Mesodermal cell (in vitro differentiated cells): ENCODE results near the gene CHD6.

ENCODE experiments used
- H3K27ac ChIP-seq: 2 replicates; pipeline ENCODE4 v1.7.0; 2013; ENCODE audit warnings: mild to moderate bottlenecking, low read depth, low read length, moderate library complexity; ENCODE audit not compliant: severe bottlenecking
- H3K36me3 ChIP-seq: 2 replicates; pipeline ENCODE4 v1.7.1; 2013; ENCODE audit warnings: mild to moderate bottlenecking, low read length, moderate library complexity; ENCODE audit not compliant: control insufficient read depth, insufficient read depth
- H3K4me1 ChIP-seq: one replicate; pipeline ENCODE4 v1.7.1; 2013; ENCODE audit warnings: mild to moderate bottlenecking, low read length; ENCODE audit not compliant: insufficient read depth, control insufficient read depth, poor library complexity, severe bottlenecking
- H3K4me3 ChIP-seq: 2 replicates; pipeline ENCODE4 v1.7.0; 2013; ENCODE audit warnings: low read length, control low read depth, mild to moderate bottlenecking; ENCODE audit not compliant: insufficient read depth, poor library complexity, severe bottlenecking; ENCODE audit errors: extremely low read depth
- H3K9me3 ChIP-seq: 2 replicates; pipeline ENCODE4 v1.7.1; 2013; ENCODE audit warnings: mild to moderate bottlenecking, low read length, moderate library complexity; ENCODE audit not compliant: control insufficient read depth
- WGBS, 2 experiments: methylation state at CpG; one replicate each; pipeline ENCODE4 v1.1.5; 2013; ENCODE audit warnings: missing lambda C conversion rate in 2 of 2; ENCODE audit not compliant: insufficient coverage in 2 of 2; 5-methylcytosine and 5-hydroxymethylcytosine counted together

CHD6 gene

DNA sequence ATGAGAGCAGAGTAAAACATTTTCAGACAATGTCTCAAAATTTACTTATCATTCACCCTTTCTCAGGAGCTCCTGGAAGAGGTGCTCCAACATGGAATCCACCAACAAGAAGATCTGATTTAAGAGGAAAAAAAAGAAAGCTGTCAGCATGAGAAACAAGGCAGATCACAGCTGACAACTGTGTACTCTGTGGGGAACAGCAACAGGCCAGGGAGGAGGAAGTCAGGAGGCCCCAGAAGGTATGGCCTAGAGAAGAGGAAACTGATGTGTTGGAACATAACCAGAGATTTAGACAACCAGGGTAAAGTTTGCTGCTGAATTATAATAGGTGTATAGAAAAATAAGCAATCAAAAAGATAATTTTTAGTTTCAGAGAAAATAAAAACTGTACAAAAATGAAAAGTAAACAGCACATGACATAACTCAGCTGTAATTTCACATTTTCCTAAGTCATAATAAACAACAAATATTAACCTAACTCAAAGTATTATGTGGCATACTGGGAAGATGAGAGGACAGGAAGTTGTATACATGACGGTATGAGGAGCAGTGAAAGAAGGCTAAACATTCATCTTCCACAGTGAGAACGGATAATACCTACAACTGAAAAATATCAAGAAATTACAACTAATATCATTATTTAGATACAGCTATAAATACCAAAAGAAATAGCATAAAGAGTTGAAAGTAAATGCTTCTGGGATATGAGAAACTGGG lies 138.0 kb downstream of the CHD6 start:
- H3K9me3 ChIP-seq, result no peaks in the 10 kb centered on the region
- H3K4me3 ChIP-seq, result no peak overlapping the region
- H3K36me3 ChIP-seq, result peaks cover 36% of the 10 kb centered on the region
- WGBS, 2 experiments, result no CpG with 5 or more reads among the region's 2 CpGs
- no peaks in the 10 kb centered on the region for H3K4me1 ChIP-seq
- no peak overlapping the region for H3K27ac ChIP-seq

DNA sequence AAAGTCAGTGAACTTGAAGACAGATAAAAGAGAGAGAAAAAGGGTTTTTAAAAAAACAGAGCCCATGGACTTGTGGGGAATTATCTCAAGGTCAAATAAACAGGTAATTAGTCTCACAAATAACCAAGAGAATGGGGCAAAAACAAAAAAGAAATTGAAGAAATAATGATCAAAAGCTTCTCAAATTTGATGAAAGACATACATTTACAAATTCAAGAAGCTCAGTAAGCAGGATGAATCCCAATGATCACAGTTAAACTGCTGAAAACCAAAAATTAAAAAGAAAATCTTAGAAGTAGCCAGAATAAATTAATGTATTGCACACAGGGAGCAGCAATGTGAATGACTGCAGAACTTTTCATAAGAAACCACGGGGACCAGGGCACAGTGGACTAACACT lies 139.1 kb downstream of the CHD6 start:
- H3K9me3 ChIP-seq, result no peaks in the 10 kb centered on the region
- peaks cover 27% of the 10 kb centered on the region for H3K36me3 ChIP-seq
- no peaks in the 10 kb centered on the region for H3K4me1 ChIP-seq
- no peak overlapping the region for H3K4me3 ChIP-seq
- WGBS, 2 experiments, result no CpG with 5 or more reads among the region's 1 CpG
- H3K27ac ChIP-seq, result no peak overlapping the region

DNA sequence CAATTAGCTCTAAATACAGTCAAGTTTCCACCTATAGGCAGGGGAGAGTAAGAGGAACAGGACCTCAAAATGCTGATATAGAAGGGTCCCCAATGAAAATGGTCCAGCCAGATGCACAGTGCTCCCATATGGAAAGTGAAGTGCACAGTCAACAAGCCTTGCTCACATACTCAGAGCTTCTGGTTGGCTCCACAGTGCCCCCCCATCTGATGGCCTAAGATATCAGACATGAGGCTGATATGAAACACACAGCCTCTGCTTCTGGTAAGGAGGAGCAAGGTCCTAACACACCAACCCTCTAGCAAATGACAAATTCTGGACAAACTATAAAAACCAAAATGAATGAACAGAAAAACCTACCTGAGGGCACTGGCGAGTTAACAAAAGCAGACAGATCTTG lies 140.2 kb downstream of the CHD6 start:
- no peaks in the 10 kb centered on the region for H3K4me1 ChIP-seq
- H3K9me3 ChIP-seq, result no peaks in the 10 kb centered on the region
- peaks cover 22% of the 10 kb centered on the region for H3K36me3 ChIP-seq
- WGBS, 2 experiments, result 100% methylated on average over 1 of the region's 1 CpG; no CpG with 5 or more reads in 1 of the 2 experiments
- H3K4me3 ChIP-seq, result no peak overlapping the region
- no peak overlapping the region for H3K27ac ChIP-seq

DNA sequence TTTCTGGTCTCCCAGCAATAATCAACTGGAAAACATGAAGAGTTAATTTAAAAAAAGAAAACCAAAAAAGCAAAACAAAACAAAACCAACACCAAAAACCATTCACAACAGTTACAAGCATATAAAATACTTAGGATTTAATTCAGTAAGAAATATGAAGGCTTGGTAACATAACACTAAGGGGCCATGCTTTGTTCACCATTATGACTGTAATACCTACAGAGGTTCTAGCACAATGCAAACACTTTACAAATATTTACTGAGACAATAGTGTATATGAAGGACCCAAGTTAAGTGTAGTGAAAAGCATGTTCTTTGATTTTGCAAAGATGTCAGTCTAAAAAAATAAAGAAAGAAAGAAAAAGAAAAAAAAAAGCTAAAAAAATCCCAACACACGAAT lies 141.7 kb downstream of the CHD6 start:
- Histone ChIP-seq H3K9me3 (no peaks in the 10 kb centered on the region), H3K36me3 (peaks cover 37% of the 10 kb centered on the region), H3K4me3 (no peak overlapping the region), H3K27ac (no peak overlapping the region), H3K4me1 (no peaks in the 10 kb centered on the region)
- WGBS, 2 experiments, result no CpG with 5 or more reads among the region's 1 CpG

DNA sequence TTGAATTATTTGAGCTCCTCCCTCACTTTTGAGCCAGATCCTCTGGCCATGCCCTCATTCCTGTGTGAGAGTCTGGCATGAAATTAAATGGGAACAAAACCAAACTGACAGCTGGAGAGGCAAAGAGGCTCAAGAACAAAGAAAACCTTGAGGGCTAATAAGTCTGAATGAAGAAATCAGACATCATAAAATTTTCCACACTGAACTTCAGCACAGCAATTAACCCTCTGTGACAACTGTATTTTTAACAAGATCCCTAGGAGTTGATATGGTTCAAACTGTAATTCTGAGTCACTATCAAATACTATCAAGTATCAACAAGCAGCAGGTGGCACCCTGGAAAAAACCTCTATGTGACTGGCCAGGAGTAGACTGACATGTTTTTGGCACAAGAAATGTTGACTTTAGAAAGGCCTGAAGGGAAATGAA lies 142.2 kb downstream of the CHD6 start:
- Histone ChIP-seq H3K9me3 (no peaks in the 10 kb centered on the region), H3K27ac (peak overlapping the region; percentile 18), H3K36me3 (peaks cover 41% of the 10 kb centered on the region), H3K4me1 (no peaks in the 10 kb centered on the region), H3K4me3 (no peak overlapping the region)

DNA sequence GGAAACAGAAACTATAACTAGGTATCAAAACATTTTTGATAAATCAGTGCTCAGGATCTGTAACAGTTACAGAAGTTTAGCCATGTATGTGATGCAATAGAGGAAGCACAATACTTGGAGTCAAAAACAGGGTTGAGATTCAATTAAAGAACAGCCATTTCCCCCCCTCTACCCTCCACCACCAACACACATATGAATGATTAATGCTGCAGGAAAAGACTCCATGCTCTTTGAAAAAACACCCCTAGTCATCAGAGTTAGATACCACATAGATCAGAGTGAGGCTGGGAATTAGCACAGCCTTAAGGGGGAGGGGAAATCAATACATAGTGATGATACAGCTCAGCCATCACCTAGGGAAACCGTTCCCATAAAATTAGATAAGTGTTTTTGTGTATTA lies 142.7 kb downstream of the CHD6 start:
- H3K27ac ChIP-seq, result no peak overlapping the region
- H3K36me3 ChIP-seq, result peaks cover 46% of the 10 kb centered on the region
- no peak overlapping the region for H3K4me3 ChIP-seq
- no CpG with 5 or more reads among the region's 1 CpG for WGBS, 2 experiments
- H3K9me3 ChIP-seq, result no peaks in the 10 kb centered on the region
- no peaks in the 10 kb centered on the region for H3K4me1 ChIP-seq

DNA sequence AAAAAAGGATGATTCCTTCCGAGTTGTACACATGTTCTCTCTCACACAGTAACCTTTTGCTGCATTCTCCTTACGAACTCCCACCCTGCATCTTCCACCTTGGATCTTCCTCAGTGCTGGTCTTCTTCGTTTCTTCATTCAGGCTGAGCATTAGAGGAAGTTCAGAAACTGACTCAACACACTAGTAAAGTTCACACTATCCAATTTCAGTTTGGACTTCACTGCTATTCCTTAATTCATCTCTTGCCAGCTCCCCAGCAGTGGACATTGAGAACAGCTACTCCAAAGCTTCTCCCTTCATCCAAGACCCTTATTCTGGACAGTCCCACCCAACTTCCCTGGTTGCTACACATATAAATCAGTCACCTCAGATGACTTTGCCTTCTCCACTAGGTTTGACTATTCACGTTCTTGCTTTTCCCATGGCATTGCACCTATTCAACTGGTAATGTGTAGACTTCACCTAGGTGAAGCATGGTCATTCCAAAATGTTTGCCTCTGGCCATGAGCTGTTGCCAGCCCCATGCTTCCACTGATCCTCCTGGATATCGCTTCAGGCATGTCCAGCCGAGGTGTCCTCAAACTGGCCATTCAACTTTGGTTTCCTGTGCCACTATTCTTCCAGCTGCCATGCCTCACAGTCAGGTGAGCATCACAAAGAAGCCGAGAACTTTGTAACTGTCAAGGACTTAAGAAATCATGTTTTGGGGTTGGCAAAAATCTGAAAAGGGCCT lies 147.6 kb downstream of the CHD6 start:
- H3K9me3 ChIP-seq, result no peaks in the 10 kb centered on the region
- no peak overlapping the region for H3K27ac ChIP-seq
- 93 to 97% methylated on average over 6 to 7 of the region's 7 CpGs for WGBS, 2 experiments
- peaks cover 76% of the 10 kb centered on the region for H3K36me3 ChIP-seq
- H3K4me3 ChIP-seq, result no peak overlapping the region
- no peaks in the 10 kb centered on the region for H3K4me1 ChIP-seq

DNA sequence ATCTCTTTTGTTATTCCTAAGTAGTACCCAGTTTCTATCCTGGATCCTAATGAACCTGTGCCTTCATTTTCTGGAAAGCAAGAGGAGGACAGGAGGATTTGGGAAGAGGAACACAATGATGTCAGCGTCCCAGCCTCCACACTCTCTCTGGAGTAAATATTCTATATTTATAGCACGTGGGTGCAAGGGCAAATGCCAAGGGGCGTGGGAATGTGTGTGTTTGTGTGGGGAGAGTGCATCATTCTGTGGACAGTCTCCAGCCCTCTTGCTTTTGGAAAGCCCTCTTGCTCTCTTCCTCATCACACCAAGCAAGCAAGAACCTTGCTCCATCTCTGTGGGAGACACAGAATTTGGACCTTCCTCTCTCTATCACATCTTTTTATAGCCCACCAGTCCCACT lies 148.3 kb downstream of the CHD6 start:
- no peaks in the 10 kb centered on the region for H3K4me1 ChIP-seq
- no peaks in the 10 kb centered on the region for H3K9me3 ChIP-seq
- no peak overlapping the region for H3K4me3 ChIP-seq
- 100% methylated on average over 1 of the region's 3 CpGs; no CpG with 5 or more reads in 1 of the 2 experiments for WGBS, 2 experiments
- H3K27ac ChIP-seq, result no peak overlapping the region
- peaks cover 81% of the 10 kb centered on the region for H3K36me3 ChIP-seq

DNA sequence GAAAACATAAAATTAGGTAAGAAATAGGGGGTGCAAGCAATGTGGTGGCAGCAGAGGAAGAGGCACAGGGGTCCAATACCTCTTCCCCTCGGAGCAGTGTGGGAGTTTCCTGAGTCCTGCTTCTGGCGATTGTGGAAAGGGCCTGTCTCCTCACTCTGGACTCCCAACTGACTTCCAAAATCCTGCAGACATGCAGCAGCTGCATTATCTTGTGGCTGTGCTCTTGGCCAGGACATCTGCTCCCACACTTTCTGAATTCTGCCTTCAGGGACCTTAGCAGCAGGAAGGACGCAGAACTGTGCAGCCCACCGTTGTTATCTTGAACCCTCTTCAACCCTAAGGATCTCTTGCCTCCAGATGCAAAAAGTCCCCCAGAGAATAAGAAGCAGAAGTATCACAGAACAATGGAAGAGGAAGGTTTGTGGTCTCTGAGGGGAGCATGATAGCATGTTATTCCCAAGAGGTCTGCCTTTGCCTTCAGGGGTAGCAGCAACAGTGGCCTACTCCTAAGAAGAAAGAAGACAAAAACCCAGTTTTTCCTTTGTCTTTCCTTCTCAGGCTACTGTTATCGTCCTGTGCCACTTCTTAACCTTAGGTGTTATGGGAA lies 149.1 kb downstream of the CHD6 start:
- H3K4me3 ChIP-seq, result no peak overlapping the region
- H3K36me3 ChIP-seq, result peaks cover 87% of the 10 kb centered on the region
- 100% methylated on average over 2 to 3 of the region's 5 CpGs for WGBS, 2 experiments
- no peaks in the 10 kb centered on the region for H3K9me3 ChIP-seq
- no peak overlapping the region for H3K27ac ChIP-seq
- no peaks in the 10 kb centered on the region for H3K4me1 ChIP-seq

DNA sequence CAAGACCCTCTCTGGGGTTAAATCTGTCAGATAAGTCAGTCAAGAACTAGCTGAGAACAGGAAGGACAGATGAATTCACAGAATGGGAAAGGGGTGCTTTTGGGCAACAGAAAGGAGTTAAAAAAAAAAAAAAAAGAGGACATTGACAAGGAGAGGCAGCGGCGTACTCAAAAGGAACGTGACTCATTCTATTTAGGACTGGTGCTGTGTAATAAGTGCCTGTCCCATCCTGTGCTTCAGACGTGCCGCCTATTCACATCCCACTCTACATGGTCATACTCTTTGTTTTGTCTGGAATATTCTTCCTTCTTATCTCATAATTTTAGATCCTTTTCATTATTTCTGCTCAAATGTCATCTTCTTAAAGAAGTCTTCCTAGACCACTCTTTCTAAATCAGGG lies 150.5 kb downstream of the CHD6 start:
- no peak overlapping the region for H3K27ac ChIP-seq
- no peak overlapping the region for H3K4me3 ChIP-seq
- WGBS, 2 experiments, result 100% methylated on average over 2 of the region's 5 CpGs; no CpG with 5 or more reads in 1 of the 2 experiments
- peaks cover 91% of the 10 kb centered on the region for H3K36me3 ChIP-seq
- H3K9me3 ChIP-seq, result no peaks in the 10 kb centered on the region
- H3K4me1 ChIP-seq, result no peaks in the 10 kb centered on the region

DNA sequence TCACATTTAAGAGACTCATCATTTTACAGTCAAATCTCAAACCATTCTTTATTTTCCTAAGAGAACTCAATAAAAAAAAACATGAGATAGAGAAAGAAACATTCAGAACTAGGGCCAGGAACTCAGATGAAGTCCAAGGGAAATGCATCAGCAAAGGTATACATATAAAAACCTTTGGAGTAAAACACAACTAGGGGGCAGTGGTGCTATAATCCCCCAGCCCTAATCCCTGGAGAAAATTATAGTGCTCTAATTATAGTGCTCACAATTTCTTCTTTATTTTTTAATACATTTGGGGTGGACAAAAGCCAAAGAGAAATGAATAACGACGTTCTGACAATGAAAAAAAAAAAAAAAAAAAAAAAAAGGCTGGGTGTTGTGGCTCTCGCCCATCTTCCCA lies 151.0 kb downstream of the CHD6 start:
- Histone ChIP-seq H3K27ac (no peak overlapping the region), H3K4me1 (no peaks in the 10 kb centered on the region), H3K4me3 (no peak overlapping the region), H3K36me3 (peaks cover 91% of the 10 kb centered on the region), H3K9me3 (no peaks in the 10 kb centered on the region)
- WGBS, 2 experiments, result 100% methylated on average over 1 to 3 of the region's 3 CpGs
